ENCODE data around the gene C3orf33.

Gene C3orf33

DNA sequence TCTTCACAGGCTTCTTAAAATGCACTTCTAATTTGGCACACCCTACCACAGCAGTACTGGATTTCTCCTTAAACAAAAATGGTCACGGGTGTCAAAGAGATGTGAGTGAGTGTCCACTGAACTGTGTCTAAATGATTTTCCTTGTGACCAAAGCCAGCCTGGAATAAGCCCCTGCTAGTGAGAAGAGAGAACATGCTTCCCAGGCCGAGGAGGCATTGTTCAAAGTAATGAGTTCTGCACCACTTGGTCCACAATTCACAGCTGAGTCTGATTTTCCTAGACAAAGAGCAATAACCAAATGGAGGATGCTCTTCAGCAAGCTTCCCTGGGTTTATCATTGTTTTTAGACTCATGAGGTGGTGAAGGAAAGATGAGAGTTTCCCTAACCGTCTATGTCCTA lies 65.0 kb downstream of the C3orf33 start:
- no peak for DNase-seq

DNA sequence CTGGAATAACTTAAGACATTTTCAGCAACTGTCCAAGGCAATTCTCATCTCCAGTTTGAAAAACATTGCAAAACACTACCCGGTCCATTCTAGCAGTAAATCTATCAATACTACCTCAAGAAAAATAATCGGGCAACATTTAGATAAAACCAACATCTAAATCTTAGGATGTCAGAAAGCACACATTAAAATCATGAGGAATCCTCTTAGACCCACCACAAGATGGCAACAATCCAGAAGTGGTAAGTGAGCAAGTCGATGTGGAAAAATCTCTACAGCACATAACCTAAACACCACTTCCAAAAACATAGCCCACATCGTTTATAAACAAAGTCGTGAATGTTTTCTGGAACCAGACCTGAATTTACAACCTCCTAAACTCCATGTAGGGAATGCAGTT lies 66.9 kb downstream of the C3orf33 start:
- DNase-seq, result no peak

DNA sequence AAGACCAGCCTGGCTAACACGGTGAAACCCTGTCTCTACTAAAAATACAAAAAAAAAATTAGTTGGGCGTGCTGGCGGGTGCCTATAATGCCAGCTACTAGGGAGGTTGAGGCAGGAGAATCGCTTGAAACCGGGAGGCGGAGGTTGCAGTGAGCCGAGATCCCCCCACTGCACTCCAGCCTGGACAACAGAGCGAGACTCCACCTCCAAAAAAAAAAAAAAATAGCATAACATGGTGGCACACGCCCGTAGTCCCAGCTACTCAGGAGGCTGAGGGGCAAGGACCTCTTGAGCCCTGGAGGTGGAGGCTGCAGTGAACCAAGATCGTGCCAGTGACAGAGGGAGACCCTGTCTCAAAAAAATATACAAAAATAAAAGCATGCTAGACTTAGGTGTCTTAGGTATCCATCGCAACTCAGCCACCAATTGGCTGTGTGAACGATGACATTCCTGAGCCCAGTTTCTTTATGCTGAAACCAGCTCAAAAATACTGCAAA lies 67.5 kb downstream of the C3orf33 start:
- DNase-seq, result no peak

DNA sequence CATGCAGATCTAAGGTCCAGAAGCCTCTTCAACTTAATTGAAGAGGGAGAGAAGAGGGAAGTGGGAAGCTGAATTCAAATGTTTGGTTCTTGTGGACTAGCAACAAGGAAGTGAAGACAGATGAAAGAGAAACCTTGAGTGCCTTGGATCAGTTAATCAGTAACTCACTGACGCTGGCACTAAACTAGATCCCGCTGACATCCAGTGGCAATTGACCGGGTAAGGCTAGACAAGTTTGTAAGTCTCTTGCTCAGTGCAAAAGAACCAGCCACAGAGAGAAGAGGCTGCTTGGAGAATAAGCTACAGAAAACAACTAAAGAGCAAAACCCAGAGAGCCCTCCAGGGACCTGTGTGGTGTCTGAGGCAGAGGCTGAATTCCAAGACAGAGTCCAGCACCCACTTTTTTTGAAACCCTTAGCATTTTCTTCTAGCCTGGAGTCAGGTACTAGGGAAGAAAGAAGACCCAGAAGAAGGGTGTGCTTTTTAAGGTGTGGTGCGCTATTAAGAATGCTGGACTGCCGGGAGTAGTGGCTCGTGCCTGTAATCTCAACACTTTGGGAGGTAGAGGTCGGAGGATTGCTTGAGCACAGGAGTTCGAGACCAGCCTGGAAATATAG lies 68.1 kb downstream of the C3orf33 start:
- no peak for DNase-seq

DNA sequence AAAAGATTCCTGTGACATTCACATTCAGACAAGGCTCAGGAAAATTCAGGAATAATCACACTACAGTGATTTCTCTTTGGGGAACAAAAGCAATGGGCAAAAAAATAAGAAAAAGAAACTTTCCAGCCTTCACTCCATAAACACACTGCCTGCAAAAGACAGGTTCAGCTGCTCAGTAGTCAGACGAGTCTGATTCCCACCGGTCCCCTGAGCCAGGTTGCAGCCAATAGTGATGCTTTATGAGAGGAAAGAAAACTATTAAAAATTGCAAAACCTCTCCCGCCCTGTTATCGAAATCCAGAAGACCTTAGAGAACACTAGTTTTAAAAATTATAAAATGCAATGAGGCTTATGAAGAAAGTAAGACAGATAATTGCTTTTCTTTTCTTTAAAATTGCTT lies 69.7 kb downstream of the C3orf33 start:
- no peak for DNase-seq

DNA sequence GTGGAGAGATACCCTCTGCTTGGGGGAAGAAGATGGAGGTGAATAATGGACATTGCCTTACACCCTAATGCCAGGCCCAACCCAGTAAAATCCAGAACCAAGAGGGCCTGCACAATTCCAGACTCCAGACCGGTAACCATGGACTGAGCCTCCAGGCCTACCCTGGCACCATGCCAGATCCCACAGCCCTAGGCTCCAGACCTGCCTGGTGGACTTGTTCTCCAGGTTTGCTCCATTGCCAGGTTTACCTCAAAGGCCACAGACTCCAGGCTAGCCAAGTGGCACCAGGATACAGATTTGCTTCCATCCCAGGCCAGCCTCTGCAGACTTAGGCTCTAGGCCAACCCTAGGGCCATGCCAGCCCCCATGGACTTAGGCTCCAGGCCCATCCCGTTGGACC lies 75.2 kb downstream of the C3orf33 start:
- DNase-seq, result no peak

DNA sequence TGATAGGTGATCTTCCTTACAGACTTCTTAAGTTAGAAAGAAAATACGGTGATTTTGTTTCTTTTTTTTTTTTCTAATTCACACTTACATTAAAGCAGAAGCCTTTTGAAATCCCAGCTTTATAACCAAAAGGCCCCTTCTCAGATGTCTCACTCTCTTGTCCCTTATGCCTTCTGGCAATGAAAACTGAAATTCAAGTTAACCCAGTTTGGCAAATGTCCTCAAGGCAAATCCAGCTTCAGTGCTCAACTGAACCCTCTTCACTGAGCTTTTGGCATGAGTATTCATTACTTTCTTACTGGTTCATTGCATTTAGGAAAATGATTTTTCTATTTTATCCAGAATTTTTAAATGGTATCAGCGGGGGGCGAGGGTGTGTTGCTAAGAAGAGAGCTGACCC lies 78.2 kb downstream of the C3orf33 start:
- no peak for DNase-seq

DNA sequence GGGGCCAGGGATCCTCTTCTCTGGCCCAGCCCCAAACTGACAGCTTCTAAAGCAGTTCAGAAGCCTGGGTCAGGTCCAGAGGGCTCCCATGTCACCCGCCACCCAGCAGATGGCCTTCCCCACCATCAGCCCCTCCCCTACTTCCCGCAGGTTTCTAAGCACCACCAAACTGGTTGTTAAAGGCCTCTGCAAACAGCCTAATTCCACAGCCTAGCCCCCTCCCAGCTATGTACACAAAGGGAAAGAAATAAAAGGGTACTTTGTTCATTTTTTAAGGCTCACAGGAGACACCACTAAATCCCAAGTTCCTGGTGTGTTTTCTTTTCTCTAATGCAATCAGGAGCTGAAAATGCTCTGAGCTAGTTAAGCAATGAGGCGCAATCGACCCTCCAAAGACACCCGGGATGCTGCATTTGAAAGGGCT lies 91.8 kb downstream of the C3orf33 start:
- no peak for DNase-seq

Measured in islet precursor cell (in vitro differentiated cells).